Gastroesophageal sphincter (tissue), 4 donors: ENCODE data around the gene ADAM30. TPM values are rescaled to one million over a fixed set of nuclear protein-coding genes. Genes with fewer than 3 reads are reported as not detected.
A peak's percentile ranks its signal among the peaks of the same experiment; 100 is the strongest.

ENCODE experiments used
- ATAC-seq: fragments of 150-250 bp; one replicate; pipeline ENCODE4 v1.9.1; 2016; ENCODE audit warnings: mild to moderate bottlenecking, moderate library complexity
- H3K27ac ChIP-seq, 4 donors: fragments of 200-600 bp; sonication (generic) in 3 of 4; 1 replicate in 3 of 4; 2 replicates in 1 of 4; pipeline ENCODE4 v1.5.1; 2016 to 2019
- H3K27me3 ChIP-seq: fragments of 200-600 bp; sonication (generic); one replicate; pipeline ENCODE4 v1.5.1; 2019
- H3K36me3 ChIP-seq, 2 donors: fragments of 200-600 bp; sonication (generic); one replicate each; pipeline ENCODE4 v1.5.1; 2019; ENCODE audit warnings: control low read depth in 1 of 2
- H3K4me1 ChIP-seq, 3 donors: fragments of 200-600 bp; sonication (generic); 1 replicate in 2 of 3; 2 replicates in 1 of 3; pipeline ENCODE4 v1.5.1; 2016 to 2019; ENCODE audit warnings: control low read depth in 2 of 3
- H3K4me3 ChIP-seq, 2 donors: fragments of 200-600 bp; sonication (generic); one replicate each; pipeline ENCODE4 v1.5.1; 2019; ENCODE audit warnings: mild to moderate bottlenecking in 1 of 2, moderate library complexity in 1 of 2
- H3K9me3 ChIP-seq, 3 donors: fragments of 200-600 bp; sonication (generic); one replicate each; pipeline ENCODE4 v1.5.1; 2017 to 2019; ENCODE audit warnings: control low read depth in 2 of 3
- CTCF ChIP-seq, 4 experiments: fragments of 200-600 bp in 2 of 4; fragments of 450-650 bp in 2 of 4; sonication (generic) in 1 of 4; IDR thresholded peaks; one replicate each; pipeline ENCODE4 v1.5.1; 2017 to 2019; ENCODE audit warnings: antibody characterized with exemption in 4 of 4, mild to moderate bottlenecking in 2 of 4, moderate library complexity in 2 of 4
- EP300 ChIP-seq: sonication (generic); formaldehyde crosslinking; IDR thresholded peaks from one replicate; pipeline ENCODE4 v1.6.1; 2017; ENCODE audit warnings: antibody characterized with exemption, mild to moderate bottlenecking
- POLR2A ChIP-seq, 2 donors: fragments of 450-650 bp; IDR thresholded peaks; one replicate each; pipeline ENCODE4 v1.6.1; 2017; ENCODE audit warnings: antibody characterized with exemption in 2 of 2, mild to moderate bottlenecking in 2 of 2, moderate library complexity in 1 of 2
- POLR2AphosphoS5 ChIP-seq: sonication (generic); formaldehyde crosslinking; IDR thresholded peaks from one replicate; pipeline ENCODE4 v1.6.1; 2017; ENCODE audit warnings: antibody characterized with exemption
- WGBS, 2 donors: methylation state at CpG; one replicate each; pipeline ENCODE4 v1.1.5; 2018; ENCODE audit warnings: low coverage in 1 of 2; 5-methylcytosine and 5-hydroxymethylcytosine counted together
- total RNA-seq, 4 donors: library from RNA; depleted of rRNA; stranded (reverse); fragments of >200 nt; gene quantifications; one replicate each; pipeline ENCODE4 v1.1.0, GENCODE V29; 2016

Gene ADAM30
- total RNA-seq, 4 donors from 2014 or later, result not detected

GRCh38 chr1:119915517-119915916 lies 19.2 kb upstream of the ADAM30 start:
- Histone ChIP-seq H3K27ac (no peak overlapping the region), H3K36me3 (peaks cover 7 to 76% of the 10 kb centered on the region in 2 donors), H3K4me3 (no peak overlapping the region), H3K4me1 (no peaks in the 10 kb centered on the region), H3K9me3 (no peaks in the 10 kb centered on the region), H3K27me3 (no peaks in the 10 kb centered on the region)
- peak; percentile 28 for ATAC-seq
- WGBS, 2 donors, result 100% methylated on average over 2 to 4 of the region's 6 CpGs
- TF ChIP-seq POLR2AphosphoS5, result no peak
- no peak for TF ChIP-seq POLR2A (IDR thresholded peaks at IDR 0.05)
- TF ChIP-seq CTCF (IDR thresholded peaks at IDR 0.05), result no peak
- TF ChIP-seq EP300, result no peak

- no peaks in the 10 kb centered on the region for H3K9me3 ChIP-seq
- H3K36me3 ChIP-seq, result peaks cover 4 to 61% of the 10 kb centered on the region in 2 donors
- no peaks in the 10 kb centered on the region for H3K27me3 ChIP-seq
- TF ChIP-seq POLR2A (IDR thresholded peaks at IDR 0.05) (no peak), CTCF (IDR thresholded peaks at IDR 0.05) (no peak), EP300 (no peak), POLR2AphosphoS5 (no peak)
- H3K27ac ChIP-seq, result no peak overlapping the region
- no peak for ATAC-seq
- H3K4me3 ChIP-seq, result no peak overlapping the region
- H3K4me1 ChIP-seq, result no peaks in the 10 kb centered on the region
- 14% methylated on average over 1 of the region's 1 CpG; no CpG with 5 or more reads in 1 of the 2 donors for WGBS, 2 donors
Measured at GRCh38 chr1:119914071-119914470, 17.8 kb upstream of the ADAM30 start.

- Histone ChIP-seq H3K9me3 (no peaks in the 10 kb centered on the region), H3K36me3 (peaks cover under 1 to 50% of the 10 kb centered on the region in 2 donors), H3K4me1 (no peaks in the 10 kb centered on the region), H3K27me3 (no peaks in the 10 kb centered on the region), H3K4me3 (no peak overlapping the region), H3K27ac (no peak overlapping the region)
- ATAC-seq, result no peak
- 88 to 100% methylated on average over 3 of the region's 3 CpGs for WGBS, 2 donors
- TF ChIP-seq POLR2AphosphoS5 (no peak), CTCF (IDR thresholded peaks at IDR 0.05) (no peak), EP300 (no peak), POLR2A (IDR thresholded peaks at IDR 0.05) (no peak)
Measured at GRCh38 chr1:119912963-119913362, 16.6 kb upstream of the ADAM30 start.

- no peak overlapping the region for H3K4me3 ChIP-seq
Measured at GRCh38 chr1:119911775-119912174, 15.5 kb upstream of the ADAM30 start.

More at GRCh38 chr1:119911775-119912174, 15.5 kb upstream of the ADAM30 start:
- 79 to 91% methylated on average over 2 of the region's 2 CpGs for WGBS, 2 donors
- H3K27me3 ChIP-seq, result no peaks in the 10 kb centered on the region
- no peak overlapping the region for H3K27ac ChIP-seq
- no peak for ATAC-seq
- no peak for TF ChIP-seq EP300
- TF ChIP-seq CTCF (IDR thresholded peaks at IDR 0.05), result no peak
- TF ChIP-seq POLR2A (IDR thresholded peaks at IDR 0.05), result no peak
- TF ChIP-seq POLR2AphosphoS5, result no peak
- H3K4me1 ChIP-seq, result no peaks in the 10 kb centered on the region
- peaks cover 0 to 38% of the 10 kb centered on the region in 2 donors for H3K36me3 ChIP-seq
- no peaks in the 10 kb centered on the region for H3K9me3 ChIP-seq
